Measurements from ENCODE around the gene KLHL29. TPM values are rescaled to one million over a fixed set of nuclear protein-coding genes. Genes with fewer than 3 reads are reported as not detected.

KLHL29 gene
- total RNA-seq, 1 experiment from 2014 or later = 2.4 TPM

GRCh38 chr2:23745068-23745725 is 360.2 kb downstream of the KLHL29 start:
- H4K91ac ChIP-seq (ENCODE audit: insufficient read length, low read depth, low read length) = no peak overlapping the region
- Mint-ChIP-seq H3K4me1 (peaks cover 2 to 9% of the 10 kb centered on the region in 2 experiments), H3K9me3 (peaks cover 2 to 3% of the 10 kb centered on the region in 2 experiments; a peak in 2 of 5 replicates), H3K27me3 (ENCODE audit: low read depth) (no peaks in the 10 kb centered on the region), H3K4me3 (no peak overlapping the region), H3K36me3 (ENCODE audit: insufficient read depth in 1 of 3, low read depth in 3 of 3) (peaks cover 0 to 9% (median 5%) of the 10 kb centered on the region in 3 experiments; a peak in 4 of 7 replicates), H3K27ac (peak overlapping the region in 1 of 3 experiments; percentile 52; a peak in 4 of 7 replicates)
- no peaks in the 10 kb centered on the region for H3K9me3 ChIP-seq (ENCODE audit: control insufficient read depth, low read depth, low read length)
- no peak overlapping the region for H3K56ac ChIP-seq (ENCODE audit: insufficient read length, low read depth, low read length)
- H2BK12ac ChIP-seq (ENCODE audit: insufficient read length, low read depth, low read length) = no peak overlapping the region
- no peaks in the 10 kb centered on the region for H3K4me1 ChIP-seq (ENCODE audit: insufficient read depth, low read length)
- H3K27ac ChIP-seq (ENCODE audit: insufficient read length, low read depth, low read length) = no peak overlapping the region
- no peak overlapping the region for H3T11ph ChIP-seq (ENCODE audit: low read length)
- H4K5ac ChIP-seq (ENCODE audit: insufficient read length, low read depth, low read length) = no peak overlapping the region
- H3K23me2 ChIP-seq (ENCODE audit: insufficient read length, low read depth, low read length, poor library complexity, severe bottlenecking) = no peaks in the 10 kb centered on the region
- no peaks in the 10 kb centered on the region for H3K79me2 ChIP-seq (ENCODE audit: insufficient read depth, low read length)
- no peak overlapping the region for H4K8ac ChIP-seq (replicated peaks; ENCODE audit: insufficient read length, low read depth, low read length)
- H2BK5ac ChIP-seq (ENCODE audit: insufficient read length, low read length) = no peak overlapping the region
- H3K18ac ChIP-seq (ENCODE audit: insufficient read length, low read depth, low read length) = no peak overlapping the region
- no peaks in the 10 kb centered on the region for H3K79me1 ChIP-seq (ENCODE audit: insufficient read depth, low read depth, low read length, poor library complexity, severe bottlenecking)
- WGBS (ENCODE audit: extremely low coverage, insufficient read length, low lambda C conversion rate) = no CpG with 5 or more reads among the region's 8 CpGs
- no peak overlapping the region for H3K23ac ChIP-seq (ENCODE audit: insufficient read length, low read depth, low read length)
- no peak overlapping the region for H3K14ac ChIP-seq (ENCODE audit: insufficient read depth, low read length)
- H3K4me2 ChIP-seq (ENCODE audit: insufficient read depth, insufficient read length, low read length) = no peak overlapping the region
- no peak overlapping the region for H2AFZ ChIP-seq (ENCODE audit: low read length)
- no peak overlapping the region for H2BK15ac ChIP-seq (ENCODE audit: low read depth, low read length)
- H2BK20ac ChIP-seq (ENCODE audit: low read depth, low read length, poor library complexity, severe bottlenecking) = no peak overlapping the region
- TF ChIP-seq CTCF (conservative IDR thresholded peaks at IDR 0.05) = no peak
- no peak overlapping the region for H2AK5ac ChIP-seq (ENCODE audit: insufficient read length, low read length)
- H3K4ac ChIP-seq (ENCODE audit: low read depth, low read length) = no peak overlapping the region
- no peaks in the 10 kb centered on the region for H4K20me1 ChIP-seq (ENCODE audit: control insufficient read depth, insufficient read depth, insufficient read length)
- DNase-seq = no peak
- no peak overlapping the region for H2BK120ac ChIP-seq (ENCODE audit: low read depth, low read length, poor library complexity, severe bottlenecking)
- no peak overlapping the region for H3K9ac ChIP-seq (ENCODE audit: extremely low read depth, insufficient read length, low read length)
- no peaks in the 10 kb centered on the region for H3K27me3 ChIP-seq (ENCODE audit: insufficient read depth, low read length)
